Right kidney (tissue), 1 donor: ENCODE measurements around the gene KIF21B.
"Not testable (repeated sequence)": the region's sequence is repeated elsewhere in the genome, so short reads cannot be mapped to it uniquely, and the experiment has no call there.

Experiments
- DNase-seq: peaks from one replicate; pipeline ENCODE4 v3.0.0-alpha.2; 2016

The KIF21B gene

DNA sequence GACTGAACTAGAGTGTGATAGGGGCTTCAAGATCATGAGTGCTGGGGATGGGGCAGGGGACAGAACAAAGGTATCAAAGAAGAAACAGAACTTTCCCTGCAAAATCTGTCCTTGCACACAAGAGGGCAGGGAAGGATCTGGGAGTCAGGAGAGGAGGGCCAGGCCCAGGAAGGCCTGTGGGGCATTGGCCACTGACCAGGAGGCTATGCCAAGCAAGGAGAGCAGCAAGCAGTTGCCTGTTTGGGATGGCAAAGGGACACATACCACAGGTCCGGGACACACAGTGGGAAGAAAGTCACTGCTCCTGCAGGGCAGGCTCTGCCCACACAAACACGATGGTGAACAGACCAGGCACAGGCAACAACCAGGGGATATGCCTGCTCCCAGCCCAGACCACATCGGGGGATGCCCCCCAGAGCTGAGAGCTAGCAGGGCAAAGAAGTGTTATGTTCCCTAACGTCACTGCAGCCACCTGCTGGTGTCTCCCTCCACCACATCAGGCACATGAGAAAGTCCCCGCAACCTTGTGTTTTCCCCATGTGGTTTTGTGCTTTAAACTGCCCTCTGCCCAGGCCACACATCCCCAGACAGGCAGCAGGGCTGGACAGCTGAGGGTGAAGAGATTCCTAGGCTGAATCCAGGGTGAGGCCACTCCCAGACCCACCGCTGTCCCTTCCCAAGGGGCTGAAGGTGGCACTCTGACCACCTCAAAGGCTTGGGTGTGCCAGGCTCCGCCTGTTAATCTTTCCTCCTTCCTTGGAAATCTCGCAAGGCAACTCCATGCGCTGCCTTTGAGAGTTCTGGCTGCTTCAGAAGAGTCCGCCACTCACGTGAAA, 53.6 kb downstream of the KIF21B start:
- no peak for DNase-seq

DNA sequence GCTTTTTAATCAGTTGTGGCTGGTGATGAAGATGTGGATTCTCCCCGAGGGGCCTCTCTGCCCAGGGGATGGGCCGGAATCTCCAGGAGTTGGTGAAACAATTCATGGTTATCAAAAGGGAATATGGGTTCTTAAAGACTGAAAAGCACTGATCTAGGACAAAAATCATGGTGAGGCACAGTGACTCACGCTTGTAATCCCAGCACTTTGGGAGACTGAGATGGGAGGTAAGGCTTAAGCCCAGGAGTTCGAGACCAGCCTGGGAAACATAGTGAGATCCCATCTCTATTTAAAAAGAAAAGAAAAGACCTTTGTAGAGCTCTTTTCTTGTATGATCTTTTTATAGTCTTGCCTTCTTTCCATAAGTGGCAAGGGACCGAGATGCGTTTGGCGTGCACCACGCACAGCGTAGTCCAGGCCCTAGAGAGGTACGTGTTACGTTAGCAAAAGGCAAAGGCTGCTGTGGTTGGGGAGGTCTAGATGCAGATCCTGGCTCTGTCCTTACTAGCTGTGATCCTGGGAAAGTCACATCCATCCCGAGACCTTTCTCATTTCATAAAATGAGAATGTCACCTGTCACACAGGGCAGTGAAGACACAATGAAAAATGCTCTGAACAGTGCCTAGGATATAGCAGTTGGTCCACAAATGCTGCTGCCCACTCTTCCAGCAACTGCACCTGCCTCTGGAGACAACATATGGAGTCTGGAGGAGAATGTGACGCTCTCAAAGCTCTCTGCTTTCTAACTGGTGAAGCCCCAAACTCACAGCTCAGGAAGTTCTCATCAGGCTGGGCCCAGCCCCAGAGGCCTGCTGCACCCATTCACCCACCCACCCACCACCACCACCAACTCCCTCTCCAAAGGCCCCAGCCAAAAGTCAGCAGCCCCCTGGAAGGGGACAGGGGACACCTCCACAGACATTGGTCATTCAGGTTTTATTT, 54.8 kb downstream of the KIF21B start:
- DNase-seq = no peak

DNA sequence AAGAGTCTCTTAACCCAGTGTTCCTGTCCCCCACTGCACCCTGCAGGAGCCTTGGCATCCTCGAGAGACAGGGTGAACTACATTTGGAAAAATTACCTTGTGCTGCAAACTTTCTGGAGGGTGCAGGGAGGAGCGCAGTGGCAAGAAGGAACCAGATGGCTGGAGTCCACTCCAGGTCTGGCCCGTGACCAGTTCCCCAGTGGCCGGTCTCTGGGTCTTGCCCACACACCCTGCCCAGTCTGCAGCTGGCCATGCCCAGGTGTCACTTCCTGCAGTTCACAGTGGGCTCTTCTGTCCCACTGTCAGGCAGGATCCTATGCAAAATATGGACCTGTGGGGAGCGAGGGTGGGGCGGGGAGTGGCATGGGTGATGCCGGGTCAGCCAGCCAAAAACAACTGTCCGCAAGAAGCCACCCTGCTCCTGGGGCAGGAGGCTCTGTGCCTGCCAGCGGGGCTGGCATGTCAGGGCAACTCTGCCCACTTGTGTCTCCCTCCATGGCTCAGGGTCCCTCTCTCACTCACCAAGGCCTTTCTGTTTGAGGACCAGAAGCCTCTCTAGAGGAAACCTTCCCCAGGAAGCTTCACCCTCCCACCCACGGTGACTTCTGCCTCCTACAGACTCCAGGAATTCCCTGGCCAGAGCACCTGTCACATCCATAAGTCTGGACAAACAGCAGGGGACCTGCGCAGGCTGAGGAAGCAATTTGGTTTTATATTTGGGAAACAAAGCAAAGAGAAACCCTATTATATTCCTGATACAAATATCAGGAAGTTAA, 55.6 kb downstream of the KIF21B start:
- DNase-seq = no peak

DNA sequence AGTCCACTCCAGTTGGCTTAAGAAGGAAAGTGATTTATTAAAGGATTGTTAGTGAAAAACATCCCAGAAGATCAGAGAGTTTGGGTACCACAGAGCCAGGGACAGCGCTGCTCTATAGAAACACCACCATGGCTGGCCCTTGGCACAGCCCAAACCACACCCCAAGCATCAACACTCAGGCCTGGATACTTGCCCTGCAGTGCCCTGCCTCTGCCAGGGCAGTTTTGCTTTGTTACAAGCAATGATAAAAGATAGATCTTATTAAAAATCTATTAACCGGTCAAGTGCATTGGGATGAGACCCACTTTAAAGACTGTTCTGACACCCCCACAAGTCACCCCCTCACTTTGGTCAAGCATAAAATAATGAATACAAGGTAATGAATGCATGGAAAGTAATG, 56.6 kb downstream of the KIF21B start:
- DNase-seq = no peak

DNA sequence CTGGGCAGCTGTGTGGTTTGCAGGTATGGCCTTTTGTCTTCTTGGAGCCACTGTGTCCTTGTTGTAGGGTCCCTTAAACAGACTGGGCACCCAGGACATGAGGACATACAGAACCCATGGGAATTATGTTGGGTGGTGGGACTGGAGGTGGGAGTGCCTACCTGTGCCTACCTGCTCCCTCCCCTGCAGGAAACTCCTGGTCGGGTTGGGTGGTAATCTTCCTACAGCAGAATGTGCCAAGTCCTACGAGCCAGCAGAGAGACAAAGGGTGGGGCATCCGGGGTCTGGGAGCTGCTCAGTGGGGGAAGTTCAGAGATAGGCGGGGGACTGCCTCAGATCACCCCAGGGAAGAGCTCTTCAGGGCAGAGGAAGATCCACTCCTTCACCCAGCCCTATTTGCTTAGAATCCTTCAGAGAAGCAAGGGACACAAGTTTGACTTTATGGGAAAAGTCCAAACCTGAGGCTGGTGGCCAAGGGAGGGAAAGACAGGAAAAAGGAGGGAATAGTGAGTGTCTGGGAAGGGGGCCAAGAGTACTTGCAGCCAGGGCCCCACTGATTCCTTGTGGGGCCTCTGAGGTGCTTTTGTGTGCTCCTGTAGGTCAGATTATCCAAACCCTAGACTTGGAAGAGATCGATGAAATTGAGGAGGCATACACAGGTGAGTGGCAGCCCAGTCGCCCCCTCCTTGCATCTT, 58.3 kb downstream of the KIF21B start:
- DNase-seq = no peak

DNA sequence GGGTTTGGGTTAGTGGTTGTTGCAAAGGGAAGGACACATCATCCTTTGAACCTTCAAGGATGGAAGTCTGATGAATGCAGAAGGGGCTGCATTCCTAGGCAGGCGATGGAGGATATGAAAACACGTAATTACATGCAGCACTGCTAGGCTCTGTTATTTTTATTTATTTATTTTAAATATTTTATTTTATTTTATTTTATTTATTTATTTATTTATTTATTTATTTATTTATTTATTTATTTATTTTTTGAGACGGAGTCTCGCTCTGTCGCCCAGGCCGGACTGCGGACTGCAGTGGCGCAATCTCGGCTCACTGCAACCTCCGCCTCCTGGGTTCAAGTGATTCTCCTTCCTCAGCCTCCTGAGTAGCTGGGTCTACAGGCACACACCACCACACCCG, 59.6 kb downstream of the KIF21B start:
- not testable (repeated sequence) for DNase-seq

DNA sequence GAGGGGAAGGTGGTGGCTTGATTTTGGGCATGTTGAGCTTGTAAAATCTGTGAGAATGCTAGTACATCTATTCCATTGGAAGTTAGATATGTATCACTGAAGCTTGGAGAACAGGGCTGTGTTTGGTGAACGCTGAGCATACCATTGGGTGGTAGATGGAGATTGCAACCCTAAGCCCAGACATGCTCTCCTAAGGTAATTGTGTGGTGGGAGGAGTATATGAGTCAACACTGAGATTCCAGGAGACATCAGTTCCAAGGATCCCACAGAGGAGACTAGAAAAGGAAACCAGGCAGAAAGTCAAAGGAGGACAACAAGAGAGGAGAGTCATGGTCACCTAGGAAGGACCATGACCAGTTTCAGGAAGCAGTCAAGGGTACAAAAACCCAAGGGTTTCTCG, 60.4 kb downstream of the KIF21B start:
- no peak for DNase-seq

DNA sequence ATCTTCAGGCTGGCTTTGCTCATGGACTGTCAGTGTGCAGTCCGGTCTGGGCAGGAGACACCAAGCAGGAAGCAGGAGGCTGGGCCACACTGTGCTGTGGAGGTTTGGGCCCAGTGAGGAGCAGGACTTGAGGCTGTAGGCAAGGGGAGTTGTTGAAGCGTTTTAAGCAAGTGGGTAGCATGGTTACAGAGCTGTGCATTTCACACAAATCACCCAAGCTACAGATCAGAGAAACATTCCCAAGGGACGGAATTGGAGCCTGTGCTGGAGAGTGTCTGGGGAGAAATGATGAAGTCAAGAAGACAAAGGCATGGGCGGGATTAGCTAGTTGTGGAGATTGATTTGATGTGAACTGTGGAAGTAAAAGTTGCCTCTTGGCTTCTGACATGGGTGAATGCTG, 60.9 kb downstream of the KIF21B start:
- DNase-seq = no peak

DNA sequence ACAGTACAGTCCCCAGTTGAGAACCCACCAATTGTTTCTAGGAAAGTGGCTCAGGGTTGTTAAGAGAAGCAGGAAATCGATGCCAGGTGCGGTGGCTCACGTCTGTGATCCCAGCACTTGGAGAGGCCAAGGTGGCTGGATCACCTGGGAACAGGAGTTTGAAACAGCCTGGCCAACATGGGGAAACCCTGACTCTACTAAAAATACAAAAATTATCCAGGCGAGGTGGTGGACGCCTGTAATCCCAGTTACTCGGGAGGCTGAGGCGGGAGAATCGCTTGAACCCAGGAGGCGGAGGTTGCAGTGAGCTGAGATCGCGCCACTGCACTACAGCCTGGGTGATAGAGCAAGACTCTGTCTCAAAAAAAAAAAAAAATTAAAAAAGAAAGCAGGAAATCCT, 61.4 kb downstream of the KIF21B start:
- DNase-seq = not testable (repeated sequence)

DNA sequence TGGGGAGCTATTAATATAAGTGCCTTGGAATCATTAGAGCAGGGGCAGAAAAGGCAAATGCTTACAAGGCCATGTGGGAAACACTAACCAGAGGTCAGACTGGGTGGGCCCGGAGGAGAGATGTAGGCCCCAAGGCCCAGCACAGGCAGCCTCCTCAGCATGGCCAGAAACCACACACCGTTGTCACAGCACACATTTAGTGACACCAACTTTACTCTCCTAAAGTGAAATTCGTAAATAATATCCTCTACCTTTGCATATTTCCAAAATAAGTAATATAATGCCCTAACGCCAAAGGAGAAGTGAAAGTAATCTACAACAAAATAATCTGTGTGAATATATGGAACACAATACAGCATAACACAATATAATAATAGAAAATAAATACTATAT, 62.6 kb downstream of the KIF21B start:
- no peak for DNase-seq

DNA sequence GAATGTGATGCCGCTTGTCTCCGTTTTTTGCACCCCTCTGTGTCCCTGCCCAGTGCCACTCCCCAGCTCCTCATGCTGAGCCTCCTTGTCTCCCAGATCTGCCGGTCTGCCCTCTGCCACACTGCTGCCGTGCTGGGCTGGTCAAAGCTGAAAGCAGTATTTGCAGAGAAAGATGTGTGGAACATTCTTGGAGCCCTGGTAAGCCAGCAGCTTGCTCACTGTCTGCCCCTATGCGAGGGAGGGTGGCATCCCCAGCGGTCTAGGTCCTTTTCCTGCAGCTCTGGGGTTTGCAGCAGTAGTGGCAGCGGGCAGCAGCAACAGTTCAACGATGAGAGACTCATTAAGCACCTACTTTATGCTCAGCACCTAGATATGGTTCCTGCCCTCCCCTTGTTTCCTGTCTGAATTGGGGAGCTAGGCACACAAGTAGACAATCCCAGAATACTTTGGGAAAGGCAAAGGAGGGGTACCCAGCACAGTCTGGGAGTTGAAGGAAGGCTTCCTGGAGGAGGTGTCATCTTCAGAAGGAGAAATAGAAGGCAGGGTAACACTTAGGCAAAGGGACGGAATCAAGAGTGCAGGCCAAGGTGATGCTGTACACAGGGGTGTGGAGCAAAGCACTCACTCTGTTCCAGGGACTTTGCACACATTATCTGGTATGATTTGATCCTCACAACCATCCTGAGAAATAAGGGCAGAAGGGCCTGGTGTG, 63.1 kb downstream of the KIF21B start:
- DNase-seq = no peak

DNA sequence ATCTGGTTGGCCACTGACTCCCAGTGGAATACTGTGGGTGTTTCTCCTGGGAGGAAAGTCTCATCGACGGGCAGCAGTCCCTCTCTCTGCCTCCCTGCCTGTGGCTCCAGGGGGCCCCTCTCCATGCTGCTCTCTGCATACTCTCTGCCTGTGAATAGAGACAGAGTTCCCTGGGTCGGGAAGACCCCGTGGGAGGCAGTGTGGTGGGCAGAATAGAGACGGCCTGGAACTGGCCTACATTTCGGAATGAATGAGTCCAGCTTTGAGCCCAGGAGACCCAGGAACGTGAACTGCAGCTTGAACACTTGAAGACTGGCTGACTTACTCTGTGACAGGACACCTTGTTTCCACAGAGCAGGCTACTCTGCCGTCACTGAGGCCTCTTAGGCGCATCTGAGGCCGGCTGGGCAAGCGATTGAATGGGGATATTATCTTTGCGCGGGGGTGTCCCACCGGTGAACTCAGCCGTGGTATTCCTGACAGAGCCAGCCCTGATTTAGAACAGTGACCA, 64.0 kb downstream of the KIF21B start:
- DNase-seq = no peak

DNA sequence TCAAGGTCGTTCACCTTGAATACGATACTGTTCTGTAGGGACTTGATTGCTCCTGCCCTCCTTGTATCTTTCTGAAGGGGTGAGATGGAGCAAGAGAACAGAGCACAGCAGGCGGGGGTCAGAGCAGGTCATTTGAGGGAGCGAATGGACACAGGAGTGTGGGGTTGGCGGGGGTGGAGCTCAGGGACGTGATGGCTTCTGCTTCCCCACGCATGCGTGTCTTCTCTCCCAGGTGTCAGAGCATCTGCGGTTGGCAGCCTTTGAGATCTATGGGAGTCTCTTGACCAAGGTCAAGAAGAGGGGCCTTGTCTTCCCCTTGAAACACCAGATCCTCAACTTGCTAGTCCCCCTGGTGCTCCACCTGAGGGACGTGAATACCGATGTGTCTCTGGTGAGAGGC, 64.9 kb downstream of the KIF21B start:
- no peak for DNase-seq

DNA sequence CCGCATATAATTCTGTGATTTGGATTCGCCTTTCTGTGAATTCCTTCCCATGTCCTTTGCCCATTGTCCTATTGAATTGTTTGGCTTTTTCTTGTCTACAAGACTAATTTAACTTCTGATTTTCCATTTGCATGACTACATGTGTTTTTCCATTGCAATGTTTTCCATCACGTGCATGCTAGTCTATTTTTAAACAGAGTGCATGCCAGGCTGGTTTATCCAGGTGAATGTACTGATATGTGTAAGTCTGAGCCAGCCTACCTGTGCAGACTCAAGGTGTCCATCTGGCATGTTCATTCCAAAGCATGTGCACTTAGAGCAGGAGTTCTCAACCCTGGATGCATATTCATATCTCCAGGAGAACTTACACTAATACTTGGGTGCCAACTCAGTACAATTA, 69.1 kb downstream of the KIF21B start:
- DNase-seq = no peak

DNA sequence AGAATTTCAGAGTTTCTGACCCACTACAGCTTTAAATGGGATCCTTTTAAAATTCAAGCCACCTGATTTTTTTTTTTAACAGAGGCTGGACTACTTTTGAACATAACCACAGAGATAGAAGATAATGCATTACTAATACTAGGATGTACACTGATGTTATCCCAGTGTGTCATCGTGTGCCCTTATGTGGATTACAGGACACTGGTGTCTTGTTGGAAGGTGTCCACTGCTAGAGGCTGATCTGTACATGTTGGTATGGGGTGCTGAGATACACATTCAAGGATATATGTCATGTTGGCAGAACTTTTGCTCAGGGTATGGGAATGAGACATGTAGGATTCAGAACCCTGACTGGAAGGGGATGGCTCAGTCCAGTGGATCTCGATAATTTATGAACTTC, 72.5 kb downstream of the KIF21B start:
- DNase-seq = no peak

DNA sequence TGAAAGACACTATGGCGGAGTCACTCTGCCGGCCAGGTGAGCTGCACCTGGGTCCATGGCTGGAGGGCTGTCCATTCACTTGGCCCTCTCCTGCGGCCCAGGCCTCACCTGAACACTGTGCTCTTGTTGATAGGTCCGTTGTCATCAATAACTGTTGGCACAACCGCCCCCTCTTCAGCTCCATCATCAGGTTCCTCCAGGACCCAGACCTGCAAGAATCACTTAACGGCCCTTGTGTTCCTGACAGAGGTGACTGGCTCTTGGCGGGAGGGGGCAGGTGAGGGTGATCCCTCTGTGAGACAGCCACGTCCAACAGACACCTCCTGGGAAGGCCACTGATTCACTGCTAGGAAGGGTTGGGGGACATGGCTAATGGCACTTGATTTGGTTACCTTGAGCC, 73.9 kb downstream of the KIF21B start:
- DNase-seq = no peak

DNA sequence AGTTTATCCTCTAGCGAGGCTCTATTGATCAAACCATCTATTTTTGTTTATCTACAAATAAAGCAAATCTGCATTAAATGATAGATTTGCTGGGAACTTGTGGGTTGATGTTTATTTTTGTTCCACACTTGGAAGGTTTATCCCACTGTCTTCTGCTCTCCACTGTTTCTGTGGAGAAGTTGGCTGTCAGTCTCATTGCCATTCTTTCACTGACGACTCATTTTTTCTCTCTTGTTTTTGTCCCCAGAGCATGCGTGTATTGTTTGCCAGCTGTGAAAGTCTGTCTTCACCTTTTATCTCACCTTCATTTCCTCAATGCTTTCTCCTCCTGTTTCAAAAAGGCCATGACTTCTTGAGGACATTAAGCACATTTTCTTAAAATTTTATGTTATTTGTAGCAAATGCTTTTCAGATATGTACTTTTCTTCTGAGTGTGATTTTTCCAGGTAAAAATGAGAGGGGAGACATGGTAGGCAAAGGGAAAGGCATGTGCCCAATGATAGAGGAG, 76.4 kb downstream of the KIF21B start:
- DNase-seq = no peak

DNA sequence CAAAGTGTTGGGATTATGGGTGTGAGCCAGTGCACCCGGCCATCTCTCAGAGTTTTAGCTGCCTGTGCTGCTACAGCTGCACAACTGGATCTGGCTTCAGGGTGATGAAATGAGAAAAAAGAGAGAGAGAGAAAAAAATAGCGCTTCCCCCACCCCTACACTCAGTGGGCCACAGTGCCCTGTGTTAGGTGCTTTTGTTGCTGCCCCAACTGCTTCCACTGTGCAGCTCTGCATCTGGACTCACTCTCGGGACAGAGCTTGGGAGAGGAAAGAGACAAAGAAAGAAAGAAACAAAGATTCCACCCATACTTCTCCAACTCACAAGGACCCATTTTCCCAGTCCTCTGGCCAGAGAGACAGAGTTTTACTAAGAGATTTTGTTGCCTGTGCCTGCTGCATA, 78.4 kb downstream of the KIF21B start:
- no peak for DNase-seq

DNA sequence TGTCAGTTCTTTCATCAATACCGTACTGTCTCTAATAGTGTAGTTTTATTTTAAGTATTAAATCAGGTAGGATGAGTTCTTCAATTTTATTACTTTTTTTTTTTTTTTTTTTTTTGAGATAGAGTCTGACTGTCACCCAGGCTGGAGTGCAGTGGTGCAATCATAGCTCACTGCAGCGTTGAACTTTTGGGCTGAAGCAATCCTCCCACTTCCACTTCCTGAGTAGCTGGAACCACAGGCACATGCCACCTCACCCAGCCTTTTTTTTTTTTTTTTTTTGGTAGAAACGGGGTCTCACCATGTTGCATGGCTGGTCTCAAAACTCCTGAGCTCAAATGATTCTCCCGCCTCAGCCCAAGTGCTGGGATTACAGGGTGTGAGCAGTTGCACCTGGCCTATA, 84.6 kb downstream of the KIF21B start:
- DNase-seq = no peak

DNA sequence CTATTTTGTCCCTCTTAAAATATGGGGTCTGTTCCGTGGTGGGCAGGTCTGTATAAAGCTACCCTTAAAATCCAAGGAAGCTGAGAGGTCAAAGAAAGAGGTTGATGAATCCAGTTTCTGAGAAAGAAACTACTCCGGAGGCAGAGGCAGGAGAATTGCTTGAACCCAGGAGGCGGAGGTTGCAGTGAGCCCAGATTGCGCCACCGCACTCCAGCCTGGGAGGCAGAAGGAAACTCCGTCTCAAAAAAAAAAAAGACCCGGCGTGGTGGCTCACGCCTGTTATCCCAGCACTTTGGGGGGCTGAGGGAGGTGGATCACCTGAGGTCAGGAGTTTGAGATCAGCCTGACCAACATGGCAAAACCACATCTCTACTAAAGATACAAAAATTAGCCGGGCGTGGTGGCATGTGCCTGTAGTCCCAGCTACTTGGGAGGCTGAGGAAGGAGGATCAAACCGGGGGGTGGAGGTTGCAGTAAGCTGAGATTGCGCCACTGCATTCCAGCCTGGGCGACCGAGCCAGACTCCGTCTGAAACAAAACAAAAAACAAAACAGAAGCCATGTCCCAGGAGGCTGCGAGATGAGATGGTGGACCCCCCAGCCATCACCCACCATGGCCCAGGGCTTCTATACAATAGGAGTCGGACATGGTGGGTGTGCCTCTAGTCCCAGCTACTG, 88.1 kb downstream of the KIF21B start:
- DNase-seq = not testable (repeated sequence)
